ENCODE data around the gene PTPDC1.

DNA sequence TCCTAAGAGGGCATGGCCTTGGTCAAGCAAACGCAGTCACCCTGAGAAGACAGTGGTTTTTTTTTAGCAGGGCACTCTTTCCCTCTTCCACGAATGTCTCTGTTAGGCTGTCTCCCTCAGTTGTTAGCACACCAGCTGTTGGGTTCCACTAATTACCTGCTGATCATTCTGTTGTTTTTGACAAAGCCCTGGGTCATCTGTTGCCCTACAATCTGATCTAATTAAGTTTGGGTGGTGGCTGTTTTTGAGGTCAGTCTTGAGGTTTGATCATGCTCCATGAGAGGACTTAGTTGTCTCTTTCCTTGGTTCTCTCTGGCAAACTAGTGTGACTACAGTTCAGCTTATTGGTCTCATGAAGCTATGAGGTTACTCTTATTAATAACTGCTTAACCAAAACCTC lies 5.0 kb upstream of the PTPDC1 start:
- TF ChIP-seq, protein P1, sequence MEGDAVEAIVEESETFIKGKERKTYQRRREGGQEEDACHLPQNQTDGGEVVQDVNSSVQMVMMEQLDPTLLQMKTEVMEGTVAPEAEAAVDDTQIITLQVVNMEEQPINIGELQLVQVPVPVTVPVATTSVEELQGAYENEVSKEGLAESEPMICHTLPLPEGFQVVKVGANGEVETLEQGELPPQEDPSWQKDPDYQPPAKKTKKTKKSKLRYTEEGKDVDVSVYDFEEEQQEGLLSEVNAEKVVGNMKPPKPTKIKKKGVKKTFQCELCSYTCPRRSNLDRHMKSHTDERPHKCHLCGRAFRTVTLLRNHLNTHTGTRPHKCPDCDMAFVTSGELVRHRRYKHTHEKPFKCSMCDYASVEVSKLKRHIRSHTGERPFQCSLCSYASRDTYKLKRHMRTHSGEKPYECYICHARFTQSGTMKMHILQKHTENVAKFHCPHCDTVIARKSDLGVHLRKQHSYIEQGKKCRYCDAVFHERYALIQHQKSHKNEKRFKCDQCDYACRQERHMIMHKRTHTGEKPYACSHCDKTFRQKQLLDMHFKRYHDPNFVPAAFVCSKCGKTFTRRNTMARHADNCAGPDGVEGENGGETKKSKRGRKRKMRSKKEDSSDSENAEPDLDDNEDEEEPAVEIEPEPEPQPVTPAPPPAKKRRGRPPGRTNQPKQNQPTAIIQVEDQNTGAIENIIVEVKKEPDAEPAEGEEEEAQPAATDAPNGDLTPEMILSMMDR (conservative IDR thresholded peaks at IDR 0.05; ENCODE audit: low read length): no peak
- no peak for TF ChIP-seq EZH2phosphoT487 (IDR thresholded peaks at IDR 0.05; ENCODE audit: borderline replicate concordance)

Measured in Loucy (cell line).